ENCODE data around the gene SLC17A7. TPM values are rescaled to one million over a fixed set of nuclear protein-coding genes. Genes with fewer than 3 reads are reported as not detected.

Gene SLC17A7
- total and polyA plus RNA-seq, 2 of the 4 experiments (the other 2 are of a cell fraction) = 0.03 TPM; not detected in 1

DNA sequence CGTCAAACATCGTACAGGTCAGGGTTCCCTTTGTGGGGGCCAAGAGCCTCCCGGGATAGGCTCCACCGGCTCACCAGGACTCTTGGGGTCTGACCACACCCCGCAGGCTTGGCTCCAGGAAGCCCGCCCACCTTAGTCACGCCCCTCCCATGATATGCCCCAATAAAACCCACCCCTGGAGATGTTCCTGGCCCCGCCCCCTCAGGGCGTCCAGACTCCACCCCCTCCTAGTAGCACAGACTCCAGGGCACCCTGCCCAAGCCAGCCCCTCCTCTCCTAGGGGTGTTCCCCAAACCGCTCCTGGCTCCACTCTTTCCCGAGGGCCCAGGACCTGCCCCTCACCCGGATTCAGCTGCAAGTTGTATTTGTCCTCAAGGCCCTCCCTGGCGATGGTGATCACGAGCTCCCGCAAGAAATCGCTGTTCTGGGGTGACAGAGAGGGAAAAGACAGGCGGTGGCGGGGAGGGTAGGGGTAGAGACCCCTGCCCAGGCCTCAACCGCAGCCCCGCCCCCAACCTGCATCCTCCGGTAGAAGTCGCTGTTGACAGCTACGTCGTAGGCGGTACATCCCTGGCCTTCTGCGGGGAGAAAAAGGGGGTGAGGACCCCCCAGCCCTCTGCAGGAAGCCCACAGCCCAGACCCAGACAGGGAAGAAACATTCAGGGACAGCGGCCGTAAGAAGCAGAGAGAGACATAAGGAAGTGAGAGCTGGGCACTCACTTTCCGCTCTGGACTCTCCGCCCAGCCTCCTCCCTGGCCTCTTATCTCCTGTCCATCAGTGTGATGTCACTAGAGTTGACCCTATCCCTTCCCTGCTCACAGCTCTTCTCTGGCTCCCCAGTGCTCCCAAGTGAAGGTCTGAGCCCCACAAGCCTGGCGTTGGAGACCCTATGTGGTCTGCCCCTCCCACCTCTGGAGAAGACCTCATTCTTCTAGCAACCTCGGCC lies 6.4 kb upstream of the SLC17A7 start:
- Histone ChIP-seq H2AK9ac (replicated peaks; ENCODE audit: low read depth, low read length, poor library complexity) (peak overlapping the region; percentile 72), H4K5ac (ENCODE audit: low read depth, low read length) (no peak overlapping the region), H3K4me2 (ENCODE audit: low read depth, low read length) (no peak overlapping the region), H4K20me1 (ENCODE audit: insufficient read depth, low read length) (peaks cover 3% of the 10 kb centered on the region; the same call in 1 of the 2 replicates), H4K8ac (ENCODE audit: low read depth in 2 of 2, low read length in 2 of 2) (no peak overlapping the region), H3K56ac (ENCODE audit: extremely low read depth, insufficient read depth, low read length) (no peak overlapping the region), H3K4ac (ENCODE audit: low read depth, low read length) (no peak overlapping the region), H3K23ac (ENCODE audit: low read depth, low read length) (no peak overlapping the region), H3K9me3 (ENCODE audit: control insufficient read depth, insufficient read depth, low read length) (no peaks in the 10 kb centered on the region), H3K27ac (ENCODE audit: insufficient read depth, low read length) (no peak overlapping the region), H3K18ac (ENCODE audit: low read depth, low read length) (no peak overlapping the region), H2BK5ac (ENCODE audit: low read depth, low read length, poor library complexity, severe bottlenecking) (no peak overlapping the region), H2BK20ac (ENCODE audit: low read depth, low read length) (no peak overlapping the region), H2BK120ac (ENCODE audit: low read depth, low read length) (no peak overlapping the region), H3K4me3 (ENCODE audit: insufficient read depth, low read depth, low read length) (no peak overlapping the region), H3K9me1 (ENCODE audit: insufficient read depth, low read length) (peaks cover 10% of the 10 kb centered on the region), H3K36me3 (ENCODE audit: control insufficient read depth, insufficient read depth, low read length) (peaks cover 4% of the 10 kb centered on the region), H2BK15ac (ENCODE audit: low read depth, low read length) (no peak overlapping the region), H3K27me3 (ENCODE audit: control insufficient read depth, insufficient read depth, low read length) (no peaks in the 10 kb centered on the region), H2AK5ac (ENCODE audit: low read depth, low read length) (0 out of 2 replicates have a peak overlapping the region, but pooled peaks have one; percentile 7), H4K91ac (ENCODE audit: insufficient read depth, low read depth, low read length) (no peak overlapping the region), H2AFZ (replicated peaks; ENCODE audit: low read length, poor library complexity) (no peak overlapping the region), H3K14ac (replicated peaks; ENCODE audit: low read depth, low read length) (no peak overlapping the region), H3K9ac (ENCODE audit: low read depth, low read length) (no peak overlapping the region), H3K4me1 (ENCODE audit: control insufficient read depth, insufficient read depth, low read length) (peaks cover 2% of the 10 kb centered on the region; the same call in 1 of the 2 replicates), H3K79me1 (ENCODE audit: low read depth in 1 of 2, low read length in 2 of 2) (peaks cover 13 to 35% of the 10 kb centered on the region in 2 experiments; a peak in 3 of 4 replicates)
- CTCF ChIA-PET = no interaction called here
- in situ Hi-C loops (cut with MboI; ENCODE audit: low sequenced_read_pairs) (loop anchor here (10.0 kb wide), 1 partner anchor 53 kb away; no protein-coding TSS in a partner anchor), intact Hi-C loops (cut with micrococcal nuclease) (no loop called here), dilution Hi-C loops (cut with HindIII; ENCODE audit: low sequenced_read_pairs, unreplicated experiment) (no loop called here)
- no peak for ATAC-seq (ENCODE audit: low read depth)
- POLR2A ChIA-PET (ENCODE audit: unreplicated experiment) = no interaction called here
- peak; percentile 8 for DNase-seq
- WGBS, 2 experiments (ENCODE audit: extremely low coverage in 2 of 2, insufficient read length in 1 of 2) = 59% methylated on average over 10 of the region's 32 CpGs; no CpG with 5 or more reads in 1 of the 2 experiments
- no TSS peak for BruUV-seq (replicated peaks)
- TF ChIP-seq SMC3 (IDR thresholded peaks at IDR 0.05; ENCODE audit: low read depth, low read length) = no peak
- no peak for TF ChIP-seq USF2 (IDR thresholded peaks at IDR 0.05; ENCODE audit: low read depth, low read length)
- TF ChIP-seq, protein P1, sequence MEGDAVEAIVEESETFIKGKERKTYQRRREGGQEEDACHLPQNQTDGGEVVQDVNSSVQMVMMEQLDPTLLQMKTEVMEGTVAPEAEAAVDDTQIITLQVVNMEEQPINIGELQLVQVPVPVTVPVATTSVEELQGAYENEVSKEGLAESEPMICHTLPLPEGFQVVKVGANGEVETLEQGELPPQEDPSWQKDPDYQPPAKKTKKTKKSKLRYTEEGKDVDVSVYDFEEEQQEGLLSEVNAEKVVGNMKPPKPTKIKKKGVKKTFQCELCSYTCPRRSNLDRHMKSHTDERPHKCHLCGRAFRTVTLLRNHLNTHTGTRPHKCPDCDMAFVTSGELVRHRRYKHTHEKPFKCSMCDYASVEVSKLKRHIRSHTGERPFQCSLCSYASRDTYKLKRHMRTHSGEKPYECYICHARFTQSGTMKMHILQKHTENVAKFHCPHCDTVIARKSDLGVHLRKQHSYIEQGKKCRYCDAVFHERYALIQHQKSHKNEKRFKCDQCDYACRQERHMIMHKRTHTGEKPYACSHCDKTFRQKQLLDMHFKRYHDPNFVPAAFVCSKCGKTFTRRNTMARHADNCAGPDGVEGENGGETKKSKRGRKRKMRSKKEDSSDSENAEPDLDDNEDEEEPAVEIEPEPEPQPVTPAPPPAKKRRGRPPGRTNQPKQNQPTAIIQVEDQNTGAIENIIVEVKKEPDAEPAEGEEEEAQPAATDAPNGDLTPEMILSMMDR (conservative IDR thresholded peaks at IDR 0.05; ENCODE audit: low read depth, low read length) = no peak
- TF ChIP-seq POLR2A (IDR thresholded peaks at IDR 0.05; ENCODE audit: low read depth, low read length) = no peak
- no peak for TF ChIP-seq MAFK (IDR thresholded peaks at IDR 0.05; ENCODE audit: low read depth, low read length)
- no peak for TF ChIP-seq NFE2L2 (IDR thresholded peaks at IDR 0.05; ENCODE audit: low read depth, low read length)
- TF ChIP-seq RFX5 (IDR thresholded peaks at IDR 0.05; ENCODE audit: low read depth, low read length) = no peak
- no peak for TF ChIP-seq RCOR1 (IDR thresholded peaks at IDR 0.05; ENCODE audit: insufficient replicate concordance, low read length)
- TF ChIP-seq MAZ (IDR thresholded peaks at IDR 0.05; ENCODE audit: borderline replicate concordance, low read depth, low read length) = no peak
- TF ChIP-seq RAD21 (IDR thresholded peaks at IDR 0.05; ENCODE audit: low read length) = no peak
- no peak for TF ChIP-seq CEBPB (IDR thresholded peaks at IDR 0.05; ENCODE audit: low read depth, low read length)
- no peak for TF ChIP-seq BHLHE40 (IDR thresholded peaks at IDR 0.05; ENCODE audit: low read depth, low read length)
- TF ChIP-seq CHD1 (IDR thresholded peaks at IDR 0.05; ENCODE audit: low read depth, low read length) = no peak
- TF ChIP-seq MXI1 (IDR thresholded peaks at IDR 0.05; ENCODE audit: borderline replicate concordance, low read depth, low read length) = no peak

All from IMR-90 (cell line).